Measurements from ENCODE around the gene SMARCA2.

Gene SMARCA2

DNA sequence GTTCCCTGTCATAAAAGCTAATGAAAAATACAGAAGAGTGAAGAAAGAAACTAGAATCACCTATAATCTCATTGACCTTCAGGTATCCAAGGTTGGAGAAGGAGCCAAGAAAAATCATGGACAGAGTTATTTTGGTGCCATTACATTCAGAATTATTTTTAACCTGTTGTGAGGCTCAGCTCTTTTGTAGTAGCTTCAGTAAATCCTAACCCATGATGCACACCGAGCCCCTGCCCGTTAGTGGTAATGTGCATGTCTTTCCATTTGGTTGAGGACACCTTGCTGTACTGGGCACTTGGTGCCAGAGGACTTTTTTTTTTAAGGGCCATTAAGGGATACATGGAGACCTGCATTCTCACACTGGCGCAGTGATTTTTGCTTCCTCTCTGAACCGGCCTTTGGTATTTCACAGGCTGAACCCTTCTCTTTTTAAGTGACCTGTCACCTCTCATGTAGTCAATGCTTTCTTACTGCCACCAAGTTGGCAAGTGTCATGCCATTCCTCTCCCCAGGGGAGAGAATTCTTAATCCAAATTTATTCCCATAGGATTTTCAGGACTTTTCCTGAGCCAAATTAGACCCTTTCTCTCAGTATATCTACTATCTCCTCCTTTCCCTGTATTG lies 125.6 kb downstream of the SMARCA2 start:
- Histone ChIP-seq H3K4me2 (ENCODE audit: low read length) (no peak overlapping the region), H2AFZ (ENCODE audit: low read depth, low read length) (no peak overlapping the region), H4K20me1 (ENCODE audit: insufficient read depth, low read length) (peaks cover 74% of the 10 kb centered on the region), H3K36me3 (replicated peaks; ENCODE audit: low read depth, low read length) (peaks cover 79% of the 10 kb centered on the region), H3K27ac (ENCODE audit: low read length) (no peak overlapping the region), H3K27me3 (ENCODE audit: low read depth, low read length) (no peaks in the 10 kb centered on the region), H3K9me3 (ENCODE audit: insufficient read depth, low read length) (no peaks in the 10 kb centered on the region), H3K79me2 (ENCODE audit: low read length) (peaks cover 93% of the 10 kb centered on the region), H3K4me3 (ENCODE audit: low read length) (no peak overlapping the region), H3K4me1 (ENCODE audit: low read length) (peaks cover 19% of the 10 kb centered on the region), H3K9ac (ENCODE audit: low read length) (no peak overlapping the region)
- TF ChIP-seq, protein P1, sequence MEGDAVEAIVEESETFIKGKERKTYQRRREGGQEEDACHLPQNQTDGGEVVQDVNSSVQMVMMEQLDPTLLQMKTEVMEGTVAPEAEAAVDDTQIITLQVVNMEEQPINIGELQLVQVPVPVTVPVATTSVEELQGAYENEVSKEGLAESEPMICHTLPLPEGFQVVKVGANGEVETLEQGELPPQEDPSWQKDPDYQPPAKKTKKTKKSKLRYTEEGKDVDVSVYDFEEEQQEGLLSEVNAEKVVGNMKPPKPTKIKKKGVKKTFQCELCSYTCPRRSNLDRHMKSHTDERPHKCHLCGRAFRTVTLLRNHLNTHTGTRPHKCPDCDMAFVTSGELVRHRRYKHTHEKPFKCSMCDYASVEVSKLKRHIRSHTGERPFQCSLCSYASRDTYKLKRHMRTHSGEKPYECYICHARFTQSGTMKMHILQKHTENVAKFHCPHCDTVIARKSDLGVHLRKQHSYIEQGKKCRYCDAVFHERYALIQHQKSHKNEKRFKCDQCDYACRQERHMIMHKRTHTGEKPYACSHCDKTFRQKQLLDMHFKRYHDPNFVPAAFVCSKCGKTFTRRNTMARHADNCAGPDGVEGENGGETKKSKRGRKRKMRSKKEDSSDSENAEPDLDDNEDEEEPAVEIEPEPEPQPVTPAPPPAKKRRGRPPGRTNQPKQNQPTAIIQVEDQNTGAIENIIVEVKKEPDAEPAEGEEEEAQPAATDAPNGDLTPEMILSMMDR (IDR thresholded peaks at IDR 0.05; ENCODE audit: low read depth, low read length): no peak
- no peak for TF ChIP-seq EZH2phosphoT487 (IDR thresholded peaks at IDR 0.05; ENCODE audit: low read depth)

DNA sequence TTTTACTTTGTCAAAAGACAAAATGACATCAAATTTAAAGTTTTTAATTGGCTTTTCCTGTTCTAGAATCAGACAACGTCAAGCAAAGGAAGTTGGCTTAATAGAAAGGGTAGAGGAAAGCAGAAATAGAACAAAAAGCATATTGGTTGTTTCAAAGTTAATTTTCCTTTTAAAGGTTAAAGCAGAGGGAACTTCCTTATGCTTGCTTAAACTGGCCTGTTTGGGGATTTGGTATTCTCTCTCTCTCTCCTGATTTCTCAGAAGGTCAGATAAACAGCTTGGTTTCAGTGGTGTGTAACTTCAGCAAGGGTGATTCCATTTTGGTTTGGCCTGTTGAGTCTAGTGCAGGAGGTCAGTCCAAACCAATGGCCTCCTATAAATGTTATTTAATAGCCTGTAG lies 127.1 kb downstream of the SMARCA2 start:
- Histone ChIP-seq H2AFZ (ENCODE audit: low read depth, low read length) (no peak overlapping the region), H3K4me1 (ENCODE audit: low read length) (peaks cover 19% of the 10 kb centered on the region), H3K27me3 (ENCODE audit: low read depth, low read length) (no peaks in the 10 kb centered on the region), H3K4me2 (ENCODE audit: low read length) (no peak overlapping the region), H3K4me3 (ENCODE audit: low read length) (no peak overlapping the region), H3K9ac (ENCODE audit: low read length) (no peak overlapping the region), H3K79me2 (ENCODE audit: low read length) (peaks cover 97% of the 10 kb centered on the region), H3K9me3 (ENCODE audit: insufficient read depth, low read length) (no peaks in the 10 kb centered on the region), H4K20me1 (ENCODE audit: insufficient read depth, low read length) (peaks cover 76% of the 10 kb centered on the region), H3K27ac (ENCODE audit: low read length) (no peak overlapping the region), H3K36me3 (replicated peaks; ENCODE audit: low read depth, low read length) (peaks cover 75% of the 10 kb centered on the region)
- TF ChIP-seq EZH2phosphoT487 (IDR thresholded peaks at IDR 0.05; ENCODE audit: low read depth): no peak
- TF ChIP-seq, protein P1 (IDR thresholded peaks at IDR 0.05; ENCODE audit: low read depth, low read length): no peak

DNA sequence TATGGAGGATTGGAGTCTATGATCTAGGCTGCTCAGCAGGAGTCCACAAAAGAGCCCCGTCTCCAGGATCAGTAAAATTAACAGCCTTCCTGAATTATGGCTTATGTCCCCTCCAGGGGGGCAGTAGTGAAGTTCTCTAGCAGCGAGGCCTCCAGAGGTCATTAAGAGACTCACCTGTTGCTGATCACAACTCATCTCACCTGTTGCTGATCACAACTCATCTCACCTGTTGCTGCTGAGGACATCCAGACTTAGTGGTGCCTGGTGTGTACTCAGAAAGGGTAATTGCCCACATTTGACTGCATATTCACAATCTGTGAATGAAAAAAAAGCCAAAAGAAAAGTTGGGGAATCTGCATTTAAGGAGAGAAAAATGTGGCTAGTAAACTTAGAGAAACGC lies 129.5 kb downstream of the SMARCA2 start:
- no peaks in the 10 kb centered on the region for H3K27me3 ChIP-seq (ENCODE audit: low read depth, low read length)
- peaks cover 71% of the 10 kb centered on the region for H3K36me3 ChIP-seq (replicated peaks; ENCODE audit: low read depth, low read length)
- TF ChIP-seq, protein P1 (IDR thresholded peaks at IDR 0.05; ENCODE audit: low read depth, low read length): no peak
- TF ChIP-seq EZH2phosphoT487 (IDR thresholded peaks at IDR 0.05; ENCODE audit: low read depth): no peak

DNA sequence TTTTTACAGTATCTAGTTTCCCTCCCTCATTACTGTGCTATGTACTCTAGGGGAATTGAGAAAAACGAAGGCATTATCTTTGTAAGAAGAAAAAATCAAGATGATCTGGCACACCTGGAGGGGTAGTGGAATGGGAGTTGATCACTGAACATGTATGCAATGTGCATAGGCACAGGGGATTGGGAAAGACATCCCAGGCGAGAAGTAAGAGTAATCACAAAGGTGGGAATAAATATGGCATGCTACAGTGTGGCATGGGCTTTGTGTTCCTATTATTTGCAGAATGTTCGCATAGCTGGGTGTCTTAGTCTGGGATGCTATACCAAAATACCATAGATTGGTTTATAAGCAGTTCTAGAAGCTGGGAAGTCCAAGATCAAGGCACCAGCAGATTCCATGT lies 130.6 kb downstream of the SMARCA2 start:
- TF ChIP-seq EZH2phosphoT487 (IDR thresholded peaks at IDR 0.05; ENCODE audit: low read depth): no peak
- TF ChIP-seq, protein P1 (IDR thresholded peaks at IDR 0.05; ENCODE audit: low read depth, low read length): no peak
- Histone ChIP-seq H3K9ac (ENCODE audit: low read length) (no peak overlapping the region), H3K27me3 (ENCODE audit: low read depth, low read length) (no peaks in the 10 kb centered on the region), H3K27ac (ENCODE audit: low read length) (no peak overlapping the region), H3K79me2 (ENCODE audit: low read length) (peaks cover 91% of the 10 kb centered on the region), H2AFZ (ENCODE audit: low read depth, low read length) (no peak overlapping the region), H3K4me3 (ENCODE audit: low read length) (no peak overlapping the region), H4K20me1 (ENCODE audit: insufficient read depth, low read length) (peaks cover 45% of the 10 kb centered on the region), H3K4me1 (ENCODE audit: low read length) (peaks cover 4% of the 10 kb centered on the region), H3K4me2 (ENCODE audit: low read length) (no peak overlapping the region), H3K9me3 (ENCODE audit: insufficient read depth, low read length) (peaks cover 13% of the 10 kb centered on the region), H3K36me3 (replicated peaks; ENCODE audit: low read depth, low read length) (peaks cover 71% of the 10 kb centered on the region)

More for the DNA sequence above, 129.5 kb downstream of the SMARCA2 start:
- H3K79me2 ChIP-seq (ENCODE audit: low read length): peaks cover 91% of the 10 kb centered on the region
- no peak overlapping the region for H3K4me3 ChIP-seq (ENCODE audit: low read length)
- H3K4me1 ChIP-seq (ENCODE audit: low read length): no peaks in the 10 kb centered on the region
- H2AFZ ChIP-seq (ENCODE audit: low read depth, low read length): no peak overlapping the region
- H3K27ac ChIP-seq (ENCODE audit: low read length): no peak overlapping the region
- H3K9me3 ChIP-seq (ENCODE audit: insufficient read depth, low read length): peaks cover 2% of the 10 kb centered on the region; the same call in 1 of the 2 replicates
- peaks cover 55% of the 10 kb centered on the region for H4K20me1 ChIP-seq (ENCODE audit: insufficient read depth, low read length)
- no peak overlapping the region for H3K9ac ChIP-seq (ENCODE audit: low read length)
- H3K4me2 ChIP-seq (ENCODE audit: low read length): no peak overlapping the region

Data from OCI-LY3 (cell line).